GM23248 (cell line): ENCODE results near the gene IQCC.

Experiments
- EZH2 ChIP-seq: fragments of 200-600 bp; sonication (generic); IDR thresholded peaks from 2 replicates; pipeline ENCODE4 v1.6.1; 2018; ENCODE audit warnings: antibody characterized with exemption, mild to moderate bottlenecking; ENCODE audit not compliant: insufficient read depth, poor library complexity, severe bottlenecking
- EZH2phosphoT487 ChIP-seq: fragments of 200-600 bp; sonication (generic); IDR thresholded peaks from 2 replicates; pipeline ENCODE4 v1.6.1; 2018; ENCODE audit warnings: antibody characterized with exemption, moderate library complexity, mild to moderate bottlenecking, low read depth; ENCODE audit not compliant: insufficient read depth

DNA sequence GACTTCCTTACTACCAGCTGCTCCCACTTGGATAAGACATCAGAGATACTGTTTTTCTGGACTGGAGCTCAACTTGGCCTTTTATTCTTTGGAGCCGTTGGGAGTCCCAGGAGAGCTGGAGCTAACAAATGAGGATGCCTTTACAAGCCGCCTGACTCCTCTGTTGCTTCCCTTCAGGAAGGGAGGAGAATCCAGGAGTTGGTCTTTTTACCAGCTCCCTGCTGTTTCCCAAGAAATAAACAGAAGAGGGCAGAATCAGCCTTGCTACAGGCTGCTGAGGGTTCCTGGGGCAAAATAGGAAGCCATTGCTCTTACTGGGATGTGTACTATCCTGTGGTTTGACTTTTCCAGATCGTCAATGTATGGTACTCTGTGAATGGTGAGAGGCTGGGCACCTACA, 18.2 kb downstream of the IQCC start:
- TF ChIP-seq EZH2: no peak
- TF ChIP-seq EZH2phosphoT487: no peak
